ENCODE results near the gene MYO16.

The MYO16 gene

GRCh38 chr13:109160357-109160756, 530.9 kb downstream of the MYO16 start:
- DNase-seq: no peak

- DNase-seq: no peak
Measured at GRCh38 chr13:109160887-109161669, 531.7 kb downstream of the MYO16 start.

- DNase-seq: no peak
Measured at GRCh38 chr13:109162248-109163036, 533.0 kb downstream of the MYO16 start.

GRCh38 chr13:109163037-109163379, 533.6 kb downstream of the MYO16 start:
- DNase-seq: no peak

GRCh38 chr13:109165417-109165904, 536.0 kb downstream of the MYO16 start:
- no peak for DNase-seq

GRCh38 chr13:109166804-109167203, 537.4 kb downstream of the MYO16 start:
- DNase-seq: no peak

GRCh38 chr13:109172136-109172535, 542.7 kb downstream of the MYO16 start:
- no peak for DNase-seq

- DNase-seq: no peak
Measured at GRCh38 chr13:109175666-109176065, 546.3 kb downstream of the MYO16 start.

- no peak for DNase-seq
Measured at GRCh38 chr13:109180905-109181425, 551.6 kb downstream of the MYO16 start.

- DNase-seq: no peak
Measured at GRCh38 chr13:109182777-109183465, 553.5 kb downstream of the MYO16 start.

GRCh38 chr13:109191413-109191812, 562.0 kb downstream of the MYO16 start:
- DNase-seq: no peak

- DNase-seq: peak; percentile 30
Measured at GRCh38 chr13:109192306-109192705, 562.9 kb downstream of the MYO16 start.

GRCh38 chr13:109196948-109197347, 567.5 kb downstream of the MYO16 start:
- DNase-seq: no peak

- DNase-seq: no peak
Measured at GRCh38 chr13:109198585-109198984, 569.2 kb downstream of the MYO16 start.

- DNase-seq: no peak
Measured at GRCh38 chr13:109199280-109199679, 569.9 kb downstream of the MYO16 start.

- no peak for DNase-seq
Measured at GRCh38 chr13:109200556-109200955, 571.1 kb downstream of the MYO16 start.

GRCh38 chr13:109203587-109203986, 574.2 kb downstream of the MYO16 start:
- DNase-seq: no peak

- DNase-seq: peak; percentile 17
Measured at GRCh38 chr13:109204252-109204651, 574.8 kb downstream of the MYO16 start.

- DNase-seq: no peak
Measured at GRCh38 chr13:109204657-109205056, 575.2 kb downstream of the MYO16 start.

GRCh38 chr13:109205315-109205714, 575.9 kb downstream of the MYO16 start:
- DNase-seq: no peak

- no peak for DNase-seq
Measured at GRCh38 chr13:109206616-109207015, 577.2 kb downstream of the MYO16 start.

- no peak for DNase-seq
Measured at GRCh38 chr13:109207622-109208021, 578.2 kb downstream of the MYO16 start.

- DNase-seq: no peak
Measured at GRCh38 chr13:109208522-109208921, 579.1 kb downstream of the MYO16 start.
